Gastroesophageal sphincter (tissue), 4 donors: ENCODE measurements around the gene BANP. TPM values are rescaled to one million over a fixed set of nuclear protein-coding genes. Genes with fewer than 3 reads are reported as not detected.
"Not testable (repeated sequence)": the region's sequence is repeated elsewhere in the genome, so short reads cannot be mapped to it uniquely, and the experiment has no call there.

ENCODE experiments used
- ATAC-seq: fragments of 150-250 bp; one replicate; pipeline ENCODE4 v1.9.1; 2016; ENCODE audit warnings: mild to moderate bottlenecking, moderate library complexity
- H3K27ac ChIP-seq, 4 donors: fragments of 200-600 bp; sonication (generic) in 3 of 4; 1 replicate in 3 of 4; 2 replicates in 1 of 4; pipeline ENCODE4 v1.5.1; 2016 to 2019
- H3K27me3 ChIP-seq: fragments of 200-600 bp; sonication (generic); one replicate; pipeline ENCODE4 v1.5.1; 2019
- H3K36me3 ChIP-seq, 2 donors: fragments of 200-600 bp; sonication (generic); one replicate each; pipeline ENCODE4 v1.5.1; 2019; ENCODE audit warnings: control low read depth in 1 of 2
- H3K4me1 ChIP-seq, 3 donors: fragments of 200-600 bp; sonication (generic); 1 replicate in 2 of 3; 2 replicates in 1 of 3; pipeline ENCODE4 v1.5.1; 2016 to 2019; ENCODE audit warnings: control low read depth in 2 of 3
- H3K4me3 ChIP-seq, 2 donors: fragments of 200-600 bp; sonication (generic); one replicate each; pipeline ENCODE4 v1.5.1; 2019; ENCODE audit warnings: mild to moderate bottlenecking in 1 of 2, moderate library complexity in 1 of 2
- H3K9me3 ChIP-seq, 3 donors: fragments of 200-600 bp; sonication (generic); one replicate each; pipeline ENCODE4 v1.5.1; 2017 to 2019; ENCODE audit warnings: control low read depth in 2 of 3
- CTCF ChIP-seq, 4 experiments: fragments of 200-600 bp in 2 of 4; fragments of 450-650 bp in 2 of 4; sonication (generic) in 1 of 4; IDR thresholded peaks; one replicate each; pipeline ENCODE4 v1.5.1; 2017 to 2019; ENCODE audit warnings: antibody characterized with exemption in 4 of 4, mild to moderate bottlenecking in 2 of 4, moderate library complexity in 2 of 4
- EP300 ChIP-seq: sonication (generic); formaldehyde crosslinking; IDR thresholded peaks from one replicate; pipeline ENCODE4 v1.6.1; 2017; ENCODE audit warnings: antibody characterized with exemption, mild to moderate bottlenecking
- POLR2A ChIP-seq, 2 donors: fragments of 450-650 bp; IDR thresholded peaks; one replicate each; pipeline ENCODE4 v1.6.1; 2017; ENCODE audit warnings: antibody characterized with exemption in 2 of 2, mild to moderate bottlenecking in 2 of 2, moderate library complexity in 1 of 2
- POLR2AphosphoS5 ChIP-seq: sonication (generic); formaldehyde crosslinking; IDR thresholded peaks from one replicate; pipeline ENCODE4 v1.6.1; 2017; ENCODE audit warnings: antibody characterized with exemption
- WGBS, 2 donors: methylation state at CpG; one replicate each; pipeline ENCODE4 v1.1.5; 2018; ENCODE audit warnings: low coverage in 1 of 2; 5-methylcytosine and 5-hydroxymethylcytosine counted together
- total RNA-seq, 4 donors: library from RNA; depleted of rRNA; stranded (reverse); fragments of >200 nt; gene quantifications; one replicate each; pipeline ENCODE4 v1.1.0, GENCODE V29; 2016

Gene BANP
- total RNA-seq, 4 donors from 2014 or later: 17.1 to 33.1 (median 24.2) TPM

DNA sequence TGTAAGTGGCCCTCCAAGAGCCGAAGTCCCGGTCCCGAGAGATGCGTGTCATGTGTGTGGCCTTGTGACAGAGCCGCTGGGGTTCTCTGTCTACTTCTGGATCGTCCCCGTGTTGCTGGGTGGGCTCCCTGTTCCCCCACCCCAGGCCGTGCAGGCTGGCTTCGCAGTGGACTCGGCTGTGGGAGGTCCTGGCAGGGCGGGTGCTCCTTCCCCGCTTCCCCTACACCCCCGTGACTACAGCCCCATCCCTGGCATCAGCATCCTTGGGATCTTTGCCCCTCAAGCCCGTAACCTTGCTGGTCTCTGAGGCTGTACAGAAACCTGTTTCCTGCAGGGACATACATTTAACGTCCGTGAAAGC is 136.3 kb downstream of the BANP start:
- H3K27ac ChIP-seq: peak overlapping the region in 2 of 4 donors; percentile 60 to 61
- 35 to 93% methylated on average over 3 to 5 of the region's 16 CpGs for WGBS, 2 donors
- H3K4me1 ChIP-seq: peaks cover 0 to 23% (median 0%) of the 10 kb centered on the region in 3 donors
- TF ChIP-seq POLR2A (IDR thresholded peaks at IDR 0.05) (no peak), EP300 (no peak), POLR2AphosphoS5 (no peak), CTCF (IDR thresholded peaks at IDR 0.05) (no peak)
- H3K4me3 ChIP-seq: no peak overlapping the region
- peaks cover 0 to 4% of the 10 kb centered on the region in 2 donors for H3K36me3 ChIP-seq
- ATAC-seq: no peak
- peaks cover 22% of the 10 kb centered on the region for H3K27me3 ChIP-seq
- no peaks in the 10 kb centered on the region for H3K9me3 ChIP-seq

GRCh38 chr16:88088161-88088581 is 136.9 kb downstream of the BANP start:
- ATAC-seq: peak; percentile 56
- Histone ChIP-seq H3K9me3 (no peaks in the 10 kb centered on the region), H3K36me3 (no peaks in the 10 kb centered on the region), H3K4me1 (peaks cover 0 to 23% (median 0%) of the 10 kb centered on the region in 3 donors), H3K27ac (peak overlapping the region in 2 of 4 donors; percentile 60 to 61), H3K27me3 (peaks cover 22% of the 10 kb centered on the region), H3K4me3 (no peak overlapping the region)
- TF ChIP-seq POLR2AphosphoS5 (no peak), EP300 (no peak), CTCF (IDR thresholded peaks at IDR 0.05) (no peak), POLR2A (IDR thresholded peaks at IDR 0.05) (no peak)
- WGBS, 2 donors: 64% methylated on average over 3 of the region's 20 CpGs; no CpG with 5 or more reads in 1 of the 2 donors

DNA sequence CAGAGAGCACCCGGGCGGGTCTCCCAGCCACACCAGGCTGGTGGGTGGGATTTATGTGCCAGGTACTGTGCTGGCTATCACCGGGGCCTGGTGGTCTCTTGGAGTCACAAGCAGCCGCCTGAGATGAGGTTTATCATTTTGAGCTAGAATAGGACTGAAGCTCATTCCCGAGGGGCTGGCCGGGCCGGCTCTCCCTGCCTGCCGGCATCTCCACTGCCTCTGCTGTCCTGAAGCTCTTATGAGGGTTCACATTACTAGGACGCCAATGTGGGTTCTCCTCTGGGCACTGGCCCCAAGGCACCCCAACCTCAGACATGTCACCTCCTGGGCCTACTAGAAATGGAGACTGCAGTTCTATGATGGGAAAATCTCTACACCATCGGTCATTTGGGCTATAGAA is 137.4 kb downstream of the BANP start:
- H3K9me3 ChIP-seq, H3K4me3 ChIP-seq, H3K36me3 ChIP-seq, ATAC-seq: not testable (repeated sequence)
- 40% methylated on average over 7 of the region's 10 CpGs; no CpG with 5 or more reads in 1 of the 2 donors for WGBS, 2 donors
- Histone ChIP-seq H3K27me3 (peaks cover 22% of the 10 kb centered on the region), H3K4me1 (peaks cover 0 to 23% (median 0%) of the 10 kb centered on the region in 3 donors), H3K27ac (peak overlapping the region in 2 of 4 donors; percentile 60 to 61)

DNA sequence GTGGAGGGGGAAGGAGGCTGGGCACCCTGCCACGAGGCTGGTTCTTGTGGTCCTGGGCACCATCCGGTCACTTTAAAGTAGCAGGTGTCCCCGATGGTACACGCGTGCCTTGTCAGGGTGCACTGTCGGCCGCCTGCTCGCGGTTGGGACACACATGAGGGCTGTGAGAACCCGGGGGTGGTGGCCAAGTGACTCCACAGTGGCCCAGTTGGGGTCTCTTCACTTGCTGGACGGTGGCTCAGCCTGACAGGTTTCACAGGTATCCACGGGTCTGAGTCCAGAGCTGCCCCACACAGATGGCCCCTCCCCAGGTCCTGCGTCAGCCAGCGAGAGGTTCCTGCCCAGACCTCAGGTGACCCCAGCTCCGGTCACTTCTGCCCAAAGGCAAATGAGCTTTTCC is 137.8 kb downstream of the BANP start:
- H3K4me3 ChIP-seq, H3K9me3 ChIP-seq, ATAC-seq, H3K27ac ChIP-seq, H3K36me3 ChIP-seq: not testable (repeated sequence)
- Histone ChIP-seq H3K4me1 (peaks cover 0 to 23% (median 0%) of the 10 kb centered on the region in 3 donors), H3K27me3 (peaks cover 22% of the 10 kb centered on the region)
- no CpG with 5 or more reads among the region's 15 CpGs for WGBS, 2 donors

GRCh38 chr16:88089632-88090376 is 138.6 kb downstream of the BANP start:
- Histone ChIP-seq H3K4me1 (peaks cover 0 to 23% (median 0%) of the 10 kb centered on the region in 3 donors), H3K27ac (peak overlapping the region in 1 of 4 donors; percentile 34), H3K27me3 (peaks cover 22% of the 10 kb centered on the region)
- H3K9me3 ChIP-seq, H3K36me3 ChIP-seq, H3K4me3 ChIP-seq: not testable (repeated sequence)
- ATAC-seq: peak; percentile 60
- WGBS, 2 donors: no CpG with 5 or more reads among the region's 23 CpGs

- not testable (repeated sequence) for ATAC-seq
- H3K4me1 ChIP-seq: peaks cover 0 to 23% (median 0%) of the 10 kb centered on the region in 3 donors
Observed at GRCh38 chr16:88090377-88091175, 139.3 kb downstream of the BANP start.

GRCh38 chr16:88091221-88091971 is 140.2 kb downstream of the BANP start:
- peaks cover 0 to 23% (median 0%) of the 10 kb centered on the region in 3 donors for H3K4me1 ChIP-seq

More at GRCh38 chr16:88090377-88091175, 139.3 kb downstream of the BANP start:
- Histone ChIP-seq H3K27ac (peak overlapping the region in 1 of 4 donors; percentile 34), H3K27me3 (peaks cover 22% of the 10 kb centered on the region)
- H3K36me3 ChIP-seq, H3K9me3 ChIP-seq, H3K4me3 ChIP-seq: not testable (repeated sequence)
- WGBS, 2 donors: no CpG with 5 or more reads among the region's 38 CpGs

DNA sequence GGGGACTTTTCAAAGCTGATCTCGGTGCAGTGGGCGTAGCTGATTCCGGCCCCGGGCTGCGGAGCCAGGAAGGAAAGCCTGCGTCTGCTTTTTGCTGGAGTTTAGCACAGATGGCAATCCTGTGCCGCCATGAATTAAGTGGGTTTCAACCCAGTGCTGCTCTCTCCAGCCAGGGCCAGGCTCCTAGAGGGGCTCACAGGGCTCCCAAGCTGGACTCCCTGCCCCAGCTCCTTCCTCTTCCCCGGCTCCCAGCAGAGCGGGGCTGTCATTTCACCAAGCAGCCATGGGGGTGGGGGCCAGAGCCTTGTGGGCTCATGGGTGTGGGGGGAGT is 140.7 kb downstream of the BANP start:
- Histone ChIP-seq H3K4me1 (peaks cover 0 to 19% (median 0%) of the 10 kb centered on the region in 3 donors), H3K9me3 (peaks cover 0 to 17% (median 0%) of the 10 kb centered on the region in 3 donors), H3K27ac (peak overlapping the region in 1 of 4 donors; percentile 54), H3K27me3 (peaks cover 17% of the 10 kb centered on the region)
- WGBS, 2 donors: no CpG with 5 or more reads among the region's 9 CpGs
- ATAC-seq, H3K36me3 ChIP-seq, H3K4me3 ChIP-seq: not testable (repeated sequence)

More at GRCh38 chr16:88091221-88091971, 140.2 kb downstream of the BANP start:
- peaks cover 0 to 11% (median 0%) of the 10 kb centered on the region in 3 donors for H3K9me3 ChIP-seq
- H3K27ac ChIP-seq: peak overlapping the region in 2 of 4 donors; percentile 54
- not testable (repeated sequence) for H3K36me3 ChIP-seq, H3K4me3 ChIP-seq, ATAC-seq
- peaks cover 22% of the 10 kb centered on the region for H3K27me3 ChIP-seq
- WGBS, 2 donors: no CpG with 5 or more reads among the region's 35 CpGs

GRCh38 chr16:88092791-88093555 is 141.7 kb downstream of the BANP start:
- not testable (repeated sequence) for H3K4me3 ChIP-seq, H3K4me1 ChIP-seq, ATAC-seq, H3K27ac ChIP-seq, H3K27me3 ChIP-seq, H3K36me3 ChIP-seq
- WGBS, 2 donors: 78% methylated on average over 7 of the region's 34 CpGs; no CpG with 5 or more reads in 1 of the 2 donors
- peaks cover 0 to 26% (median 0%) of the 10 kb centered on the region in 3 donors for H3K9me3 ChIP-seq
